Smooth muscle cell (in vitro differentiated cells): ENCODE data around the gene VPS39. TPM values are rescaled to one million over a fixed set of nuclear protein-coding genes. Genes with fewer than 3 reads are reported as not detected.

Experiments used
- DNase-seq: peaks from one replicate; lab custom pipeline; 2025; ENCODE audit not compliant: unreplicated experiment; lab: John Stamatoyannopoulos, UW
- H2AFZ ChIP-seq: fragments of 200-600 bp; sonication (generic); 2 replicates; pipeline ENCODE4 v1.6.0; 2016; ENCODE audit warnings: antibody characterized with exemption, low read depth, mild to moderate bottlenecking
- H3F3A ChIP-seq: fragments of 200-600 bp; sonication (generic); 2 replicates; pipeline ENCODE4 v1.6.0; 2017; ENCODE audit warnings: antibody characterized with exemption, low read depth
- H3K27ac ChIP-seq: fragments of 200-600 bp; sonication (generic); 2 replicates; pipeline ENCODE4 v1.5.1; 2016; ENCODE audit warnings: low read depth, mild to moderate bottlenecking
- H3K27me3 ChIP-seq: fragments of 200-600 bp; sonication (generic); 2 replicates; pipeline ENCODE4 v1.6.1; 2016; ENCODE audit warnings: low read depth, mild to moderate bottlenecking
- H3K36me3 ChIP-seq: fragments of 200-600 bp; sonication (generic); 2 replicates; pipeline ENCODE4 v1.5.1; 2016; ENCODE audit warnings: low read depth
- H3K4me1 ChIP-seq: fragments of 200-600 bp; sonication (generic); 2 replicates; pipeline ENCODE4 v1.5.1; 2016; ENCODE audit warnings: low read depth
- H3K4me2 ChIP-seq: fragments of 200-600 bp; sonication (generic); 2 replicates; pipeline ENCODE4 v1.6.0; 2016; ENCODE audit warnings: mild to moderate bottlenecking
- H3K4me3 ChIP-seq: fragments of 200-600 bp; sonication (generic); 2 replicates; pipeline ENCODE4 v1.5.1; 2016; ENCODE audit warnings: mild to moderate bottlenecking
- H3K79me2 ChIP-seq: fragments of 200-600 bp; sonication (generic); 2 replicates; pipeline ENCODE4 v1.6.0; 2016; ENCODE audit warnings: low read depth, mild to moderate bottlenecking
- H3K9ac ChIP-seq: fragments of 200-600 bp; sonication (generic); 2 replicates; pipeline ENCODE4 v1.6.0; 2016; ENCODE audit warnings: low read depth
- H3K9me3 ChIP-seq: fragments of 200-600 bp; sonication (generic); replicated peaks from 2 replicates; pipeline ENCODE4 v1.5.1; 2016; ENCODE audit warnings: low read depth
- H4K20me1 ChIP-seq: fragments of 200-600 bp; sonication (generic); 2 replicates; pipeline ENCODE4 v1.6.0; 2016; ENCODE audit warnings: low read depth
- CTCF ChIP-seq: fragments of 200-600 bp; sonication (generic); IDR thresholded peaks from 2 replicates; pipeline ENCODE4 v1.5.1; 2017; ENCODE audit warnings: borderline replicate concordance, mild to moderate bottlenecking, antibody characterized with exemption; ENCODE audit not compliant: insufficient read depth, poor library complexity, severe bottlenecking
- WGBS: methylation state at CpG from one replicate; pipeline ENCODE4 v1.1.7; 2016; ENCODE audit warnings: low lambda C conversion rate; 5-methylcytosine and 5-hydroxymethylcytosine counted together
- polyA plus RNA-seq: library from polyadenylated mRNA; unstranded; fragments of >200 nt; fragmentation: Nextera tagmentation; extraction: Ambion mirVana; gene quantifications from 2 replicates; pipeline ENCODE4 v1.2.1, GENCODE V29; 2016
- total RNA-seq: library from RNA; depleted of rRNA; stranded (reverse); fragments of >200 nt; gene quantifications from 2 replicates; pipeline ENCODE4 v1.2.3, GENCODE V29; 2014

The VPS39 gene
- total and polyA plus RNA-seq, 2 experiments from 2014 or later, result 35.0 to 41.2 TPM

GRCh38 chr15:42150219-42150970 lies 57.7 kb downstream of the VPS39 start:
- Histone ChIP-seq H3K27ac (no peak overlapping the region), H2AFZ (no peak overlapping the region), H4K20me1 (no peaks in the 10 kb centered on the region), H3F3A (no peaks in the 10 kb centered on the region), H3K9ac (no peak overlapping the region), H3K4me1 (no peaks in the 10 kb centered on the region), H3K4me2 (no peak overlapping the region), H3K27me3 (no peaks in the 10 kb centered on the region), H3K9me3 (no peaks in the 10 kb centered on the region), H3K36me3 (no peaks in the 10 kb centered on the region), H3K4me3 (no peak overlapping the region), H3K79me2 (no peaks in the 10 kb centered on the region)
- no peak for TF ChIP-seq CTCF
- 95% methylated on average over 17 of the region's 17 CpGs for WGBS
- no peak for DNase-seq

GRCh38 chr15:42149493-42150218 lies 58.4 kb downstream of the VPS39 start:
- H3K27me3 ChIP-seq, result peaks cover 6% of the 10 kb centered on the region
- H4K20me1 ChIP-seq, result no peaks in the 10 kb centered on the region
- no peak overlapping the region for H3K9ac ChIP-seq
- no peak overlapping the region for H3K27ac ChIP-seq
- DNase-seq, result no peak
- no peak for TF ChIP-seq CTCF
- H3F3A ChIP-seq, result no peaks in the 10 kb centered on the region
- no peak overlapping the region for H3K4me3 ChIP-seq
- H3K36me3 ChIP-seq, result no peaks in the 10 kb centered on the region
- no peaks in the 10 kb centered on the region for H3K79me2 ChIP-seq
- H3K4me1 ChIP-seq, result no peaks in the 10 kb centered on the region
- H3K9me3 ChIP-seq, result no peaks in the 10 kb centered on the region
- WGBS, result 88% methylated on average over 14 of the region's 14 CpGs
- H3K4me2 ChIP-seq, result no peak overlapping the region
- no peak overlapping the region for H2AFZ ChIP-seq

- TF ChIP-seq CTCF, result no peak
These were observed 59.2 kb downstream of the VPS39 start for GRCh38 chr15:42148808-42149492.

More at GRCh38 chr15:42148808-42149492, 59.2 kb downstream of the VPS39 start:
- Histone ChIP-seq H2AFZ (no peak overlapping the region), H3K9ac (no peak overlapping the region), H3K9me3 (no peaks in the 10 kb centered on the region), H3K27me3 (peaks cover 11% of the 10 kb centered on the region), H3K4me3 (no peak overlapping the region), H3K4me2 (no peak overlapping the region), H4K20me1 (no peaks in the 10 kb centered on the region), H3K27ac (no peak overlapping the region), H3K4me1 (no peaks in the 10 kb centered on the region), H3K79me2 (no peaks in the 10 kb centered on the region), H3K36me3 (no peaks in the 10 kb centered on the region), H3F3A (no peaks in the 10 kb centered on the region)
- 56% methylated on average over 12 of the region's 12 CpGs for WGBS
- DNase-seq, result no peak
